Fibroblast of lung (primary cell): ENCODE data around the gene TRPT1. TPM values are rescaled to one million over a fixed set of nuclear protein-coding genes. Genes with fewer than 3 reads are reported as not detected.
A peak's percentile ranks its signal among the peaks of the same experiment; 100 is the strongest.

Experiments used
- DNase-seq, 2 donors: peaks; one replicate each; pipeline versions ENCODE4 v3.0.0 to v3.0.0-alpha.2; 2010; ENCODE audit warnings: low read depth in 2 of 2
- H2AFZ ChIP-seq: 2 replicates; pipeline ENCODE4 v1.5.1; 2012; ENCODE audit warnings: low read length, control low read depth, inconsistent platforms
- H3K27ac ChIP-seq: 2 replicates; pipeline ENCODE4 v1.5.1; 2011; ENCODE audit warnings: low read length, control low read depth; ENCODE audit not compliant: insufficient read depth
- H3K27me3 ChIP-seq: 2 replicates; pipeline ENCODE4 v1.5.1; 2011; ENCODE audit warnings: mild to moderate bottlenecking, low read length; ENCODE audit not compliant: control insufficient read depth, insufficient read depth
- H3K36me3 ChIP-seq: 2 replicates; pipeline ENCODE4 v1.5.1; 2011; ENCODE audit warnings: low read length; ENCODE audit not compliant: control insufficient read depth, insufficient read depth
- H3K4me1 ChIP-seq: 2 replicates; pipeline ENCODE4 v1.5.1; 2011; ENCODE audit warnings: low read length; ENCODE audit not compliant: control insufficient read depth, insufficient read depth; ENCODE audit errors: extremely low read depth
- H3K4me2 ChIP-seq: 2 replicates; pipeline ENCODE4 v1.5.1; 2011; ENCODE audit warnings: low read length, control low read depth; ENCODE audit not compliant: insufficient read depth; ENCODE audit errors: extremely low read depth
- H3K4me3 ChIP-seq, 4 experiments: fragments of 200-600 bp in 1 of 4; sonication (generic) in 1 of 4; replicated peaks in 1 of 4; 2 replicates each; pipeline ENCODE4 v1.5.1; 2011 to 2016; ENCODE audit warnings: low read length in 4 of 4, low read depth in 3 of 4, mild to moderate bottlenecking in 3 of 4, control low read depth in 2 of 4, inconsistent platforms in 1 of 4, mixed read lengths in 1 of 4; ENCODE audit not compliant: insufficient read depth in 1 of 4; ENCODE audit errors: control extremely low read depth in 1 of 4
- H3K79me2 ChIP-seq: 2 replicates; pipeline ENCODE4 v1.5.1; 2012; ENCODE audit warnings: mild to moderate bottlenecking, low read length, inconsistent platforms; ENCODE audit not compliant: control insufficient read depth, insufficient read depth
- H3K9ac ChIP-seq: 2 replicates; pipeline ENCODE4 v1.5.1; 2011; ENCODE audit warnings: mild to moderate bottlenecking, low read length, control low read depth; ENCODE audit not compliant: insufficient read depth
- H3K9me3 ChIP-seq: 2 replicates; pipeline ENCODE4 v1.5.1; 2012; ENCODE audit warnings: low read depth, low read length; ENCODE audit not compliant: control insufficient read depth, insufficient read depth
- H4K20me1 ChIP-seq: 2 replicates; pipeline ENCODE4 v1.5.1; 2011; ENCODE audit warnings: low read length; ENCODE audit not compliant: control insufficient read depth, insufficient read depth; ENCODE audit errors: extremely low read depth
- CTCF ChIP-seq, 2 donors: IDR thresholded peaks in 1 of 2; conservative IDR thresholded peaks in 1 of 2; 1 replicate in 1 of 2; 2 replicates in 1 of 2; pipeline ENCODE4 v1.5.1; 2011 to 2012; ENCODE audit warnings: low read length in 2 of 2, control low read depth in 1 of 2, inconsistent platforms in 1 of 2, low read depth in 1 of 2, mild to moderate bottlenecking in 1 of 2
- EZH2 ChIP-seq: IDR thresholded peaks from 2 replicates; pipeline ENCODE4 v1.5.1; 2012; ENCODE audit warnings: low read length, control low read depth, mild to moderate bottlenecking; ENCODE audit errors: missing control alignments
- polyA plus RNA-seq, 2 donors: library from polyadenylated mRNA; depleted of rRNA in 1 of 2; stranded (reverse) in 1 of 2; unstranded in 1 of 2; fragments of >200 nt; gene quantifications; 2 replicates each; pipeline ENCODE4 v1.2.1, GENCODE V29; 2011 to 2012; ENCODE audit warnings: missing spikeins in 1 of 2
- total RNA-seq: library from RNA; depleted of rRNA; stranded (reverse); fragments of >200 nt; gene quantifications from 2 replicates; pipeline ENCODE4 v1.2.1, GENCODE V29; 2014

The TRPT1 gene
- total and polyA plus RNA-seq, 2 donors (not counting 1 experiment from before 2014, with no cell fraction given), result 20.5 to 41.5 TPM

DNA sequence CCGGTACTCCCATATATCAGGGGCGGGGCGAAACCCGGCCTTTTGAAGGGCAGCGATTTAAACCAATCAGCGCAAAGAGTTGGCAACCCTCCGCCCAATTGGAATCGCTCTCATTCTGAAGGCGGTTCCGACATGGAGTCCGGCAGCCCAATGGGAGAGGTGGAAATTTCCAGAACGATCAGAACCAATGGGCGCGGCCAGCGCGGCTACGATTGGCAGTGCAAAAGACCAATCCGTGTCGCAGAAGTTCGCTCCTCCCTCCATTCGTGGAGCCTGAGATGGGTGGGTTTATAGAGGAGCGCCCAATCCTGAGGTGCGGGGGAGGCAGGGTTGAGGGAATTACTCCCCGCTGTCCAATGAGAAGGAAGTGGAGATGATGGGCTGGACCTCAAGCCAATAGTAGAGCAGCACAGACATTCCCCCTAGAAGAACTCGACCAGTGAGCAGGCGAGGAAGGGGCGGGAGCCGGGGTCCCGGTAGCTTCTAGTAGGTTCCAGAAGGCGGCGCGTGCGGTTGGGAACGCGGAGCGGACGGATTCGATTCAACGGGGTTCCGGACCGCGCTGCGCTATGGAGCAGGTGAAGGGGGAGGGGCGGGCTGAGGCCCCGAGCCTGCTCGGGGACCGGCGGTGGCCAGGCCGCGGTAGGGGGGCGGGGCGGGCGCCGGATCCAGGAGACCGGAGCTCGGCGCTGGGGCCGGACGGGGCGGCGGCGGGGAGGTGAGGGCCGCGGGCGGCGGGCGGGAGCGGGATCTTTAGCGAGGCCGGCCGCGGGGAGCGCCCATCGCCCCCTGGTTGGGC lies 40.1 kb downstream of the TRPT1 start, which contains the start of gene STIP1:
Gene STIP1 (plus strand): TSS at position 479 of the 799 bp plus-strand sequence. CDS start 91 bp downstream, at position 570.
- Histone ChIP-seq H3K4me1 (peaks cover 14% of the 10 kb centered on the region), H4K20me1 (no peaks in the 10 kb centered on the region), H3K27me3 (no peaks in the 10 kb centered on the region), H2AFZ (peak within 1 kb of the TSS; percentile 43), H3K4me2 (peak within 1 kb of the TSS; percentile 99), H3K79me2 (peaks cover 20% of the 10 kb centered on the region), H3K36me3 (no peaks in the 10 kb centered on the region), H3K9me3 (no peaks in the 10 kb centered on the region), H3K9ac (peak within 1 kb of the TSS; percentile 88), H3K27ac (peak within 1 kb of the TSS; percentile 91), H3K4me3 (peak within 1 kb of the TSS; percentile 67 to 85 (median 76))
- DNase-seq, result peak; percentile 100
- no peak for TF ChIP-seq EZH2
- TF ChIP-seq CTCF (conservative IDR thresholded peaks at IDR 0.05 in 1 of 2, IDR thresholded peaks at IDR 0.05 in 1 of 2; ENCODE audit: low read depth in 1 of 2, low read length in 2 of 2), result peak; percentile 33 to 54

GRCh38 chr11:64185175-64185692 lies 40.8 kb downstream of the TRPT1 start:
- peak overlapping the region; percentile 91 for H3K27ac ChIP-seq
- peak; percentile 83 to 89 for DNase-seq
- H4K20me1 ChIP-seq, result no peaks in the 10 kb centered on the region
- H3K4me1 ChIP-seq, result peaks cover 17% of the 10 kb centered on the region
- peak overlapping the region; percentile 43 for H2AFZ ChIP-seq
- peaks cover 14% of the 10 kb centered on the region for H3K79me2 ChIP-seq
- H3K27me3 ChIP-seq, result no peaks in the 10 kb centered on the region
- H3K4me2 ChIP-seq, result peak overlapping the region; percentile 99
- H3K9me3 ChIP-seq, result no peaks in the 10 kb centered on the region
- peak overlapping the region; percentile 67 to 85 (median 76) for H3K4me3 ChIP-seq
- TF ChIP-seq CTCF (conservative IDR thresholded peaks at IDR 0.05 in 1 of 2, IDR thresholded peaks at IDR 0.05 in 1 of 2; ENCODE audit: low read depth in 1 of 2, low read length in 2 of 2) (peak; percentile 28 to 54), EZH2 (no peak)
- no peaks in the 10 kb centered on the region for H3K36me3 ChIP-seq
- H3K9ac ChIP-seq, result peak overlapping the region; percentile 88

DNA sequence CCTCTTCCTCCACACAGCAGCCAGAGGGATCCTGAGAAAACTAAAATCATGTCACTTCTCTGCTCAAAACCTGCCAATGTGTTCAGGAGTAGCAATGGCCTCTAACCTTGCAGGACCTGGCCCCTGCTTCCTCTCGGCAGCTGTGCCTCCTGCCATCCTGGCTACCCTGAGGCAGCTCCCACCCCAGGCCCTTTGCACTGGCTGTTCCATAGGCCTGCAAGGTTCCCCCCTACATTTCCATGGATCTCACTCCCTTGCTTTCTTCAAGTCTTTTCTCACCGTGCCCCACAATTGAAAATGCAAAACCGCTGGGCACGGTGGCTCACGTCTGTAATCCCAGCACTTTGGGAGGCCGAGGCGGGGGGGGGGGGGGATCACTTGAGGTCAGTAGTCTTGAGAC lies 42.1 kb downstream of the TRPT1 start:
- no peak overlapping the region for H3K4me2 ChIP-seq
- H2AFZ ChIP-seq, result no peak overlapping the region
- H3K27ac ChIP-seq, result no peak overlapping the region
- no peaks in the 10 kb centered on the region for H3K9me3 ChIP-seq
- H3K79me2 ChIP-seq, result peaks cover 12% of the 10 kb centered on the region
- H4K20me1 ChIP-seq, result no peaks in the 10 kb centered on the region
- no peak for DNase-seq
- no peak overlapping the region for H3K9ac ChIP-seq
- no peaks in the 10 kb centered on the region for H3K27me3 ChIP-seq
- peaks cover 17% of the 10 kb centered on the region for H3K4me1 ChIP-seq
- TF ChIP-seq EZH2 (no peak), CTCF (conservative IDR thresholded peaks at IDR 0.05 in 1 of 2, IDR thresholded peaks at IDR 0.05 in 1 of 2; ENCODE audit: low read depth in 1 of 2, low read length in 2 of 2) (no peak)
- H3K4me3 ChIP-seq, result peak overlapping the region in 1 of 4 experiments; percentile 67
- peaks cover 3% of the 10 kb centered on the region for H3K36me3 ChIP-seq
